Chondrocyte (in vitro differentiated cells): Measurements from ENCODE around the gene CCNYL1. TPM values are rescaled to one million over a fixed set of nuclear protein-coding genes. Genes with fewer than 3 reads are reported as not detected.

Source experiments
- DNase-seq: peaks from one replicate; pipeline ENCODE4 v3.0.0; 2021; ENCODE audit warnings: mixed read lengths, low spot score
- H3K27ac Mint-ChIP-seq: one replicate; pipeline ENCODE4 v1.8.0; 2021; ENCODE audit warnings: mild to moderate bottlenecking, moderate library complexity, mixed read lengths; ENCODE audit not compliant: unreplicated experiment
- H3K27me3 Mint-ChIP-seq: 2 replicates; pipeline ENCODE4 v1.8.0; 2021; ENCODE audit warnings: low read depth, mixed read lengths
- H3K36me3 Mint-ChIP-seq: 2 replicates; pipeline ENCODE4 v1.8.0; 2021; ENCODE audit warnings: low read depth, mixed read lengths
- H3K4me1 Mint-ChIP-seq: 2 replicates; pipeline ENCODE4 v1.8.0; 2021; ENCODE audit warnings: low read depth, mild to moderate bottlenecking, mixed read lengths
- H3K4me3 Mint-ChIP-seq: one replicate; pipeline ENCODE4 v1.8.0; 2021; ENCODE audit warnings: mild to moderate bottlenecking, moderate library complexity, mixed read lengths; ENCODE audit not compliant: unreplicated experiment
- H3K9me3 Mint-ChIP-seq: 2 replicates; pipeline ENCODE4 v1.8.0; 2021; ENCODE audit warnings: low read depth, mixed read lengths
- total RNA-seq: library from RNA; stranded (reverse); gene quantifications from 3 replicates; pipeline ENCODE4 v1.2.1, GENCODE V29; 2021
- TF ChIP-seq, protein P1 (sequence below): fragments of 200-600 bp; sonication (generic); IDR thresholded peaks from 2 replicates; pipeline ENCODE4 v1.5.0; 2021; ENCODE audit warnings: antibody characterized with exemption, mild to moderate bottlenecking, moderate library complexity

The CCNYL1 gene
- total RNA-seq, 1 donor from 2014 or later: 25.3 TPM

- Mint-ChIP-seq H3K27ac (no peak overlapping the region), H3K9me3 (no peaks in the 10 kb centered on the region), H3K4me3 (no peak overlapping the region), H3K4me1 (peaks cover 16% of the 10 kb centered on the region), H3K27me3 (no peaks in the 10 kb centered on the region), H3K36me3 (no peaks in the 10 kb centered on the region)
- TF ChIP-seq, protein P1, sequence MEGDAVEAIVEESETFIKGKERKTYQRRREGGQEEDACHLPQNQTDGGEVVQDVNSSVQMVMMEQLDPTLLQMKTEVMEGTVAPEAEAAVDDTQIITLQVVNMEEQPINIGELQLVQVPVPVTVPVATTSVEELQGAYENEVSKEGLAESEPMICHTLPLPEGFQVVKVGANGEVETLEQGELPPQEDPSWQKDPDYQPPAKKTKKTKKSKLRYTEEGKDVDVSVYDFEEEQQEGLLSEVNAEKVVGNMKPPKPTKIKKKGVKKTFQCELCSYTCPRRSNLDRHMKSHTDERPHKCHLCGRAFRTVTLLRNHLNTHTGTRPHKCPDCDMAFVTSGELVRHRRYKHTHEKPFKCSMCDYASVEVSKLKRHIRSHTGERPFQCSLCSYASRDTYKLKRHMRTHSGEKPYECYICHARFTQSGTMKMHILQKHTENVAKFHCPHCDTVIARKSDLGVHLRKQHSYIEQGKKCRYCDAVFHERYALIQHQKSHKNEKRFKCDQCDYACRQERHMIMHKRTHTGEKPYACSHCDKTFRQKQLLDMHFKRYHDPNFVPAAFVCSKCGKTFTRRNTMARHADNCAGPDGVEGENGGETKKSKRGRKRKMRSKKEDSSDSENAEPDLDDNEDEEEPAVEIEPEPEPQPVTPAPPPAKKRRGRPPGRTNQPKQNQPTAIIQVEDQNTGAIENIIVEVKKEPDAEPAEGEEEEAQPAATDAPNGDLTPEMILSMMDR: no peak
- DNase-seq: no peak
Observed at GRCh38 chr2:207674266-207674774, 37.1 kb upstream of the CCNYL1 start.

DNA sequence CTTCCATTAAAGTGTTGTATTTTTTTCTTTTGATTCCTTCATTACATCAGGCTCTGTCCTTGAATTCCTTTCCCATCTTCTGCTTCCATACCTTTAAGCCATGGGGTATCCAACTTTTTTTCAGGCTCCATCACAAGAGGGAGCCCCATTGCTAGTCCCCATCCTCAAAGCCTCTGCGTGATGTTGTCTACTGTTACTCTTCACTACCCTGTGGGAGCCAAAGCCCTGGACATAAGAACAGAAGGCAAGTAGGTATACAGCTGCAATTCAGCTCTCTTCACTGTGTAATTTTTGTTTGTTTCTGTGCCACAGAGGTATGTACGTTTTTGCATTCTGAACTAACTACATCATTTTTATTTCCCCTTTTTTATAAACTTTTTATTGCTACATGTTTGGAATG, 36.6 kb upstream of the CCNYL1 start:
- Mint-ChIP-seq H3K9me3 (no peaks in the 10 kb centered on the region), H3K36me3 (no peaks in the 10 kb centered on the region), H3K4me1 (peaks cover 16% of the 10 kb centered on the region), H3K4me3 (no peak overlapping the region), H3K27me3 (no peaks in the 10 kb centered on the region), H3K27ac (no peak overlapping the region)
- no peak for DNase-seq
- TF ChIP-seq, protein P1: no peak

DNA sequence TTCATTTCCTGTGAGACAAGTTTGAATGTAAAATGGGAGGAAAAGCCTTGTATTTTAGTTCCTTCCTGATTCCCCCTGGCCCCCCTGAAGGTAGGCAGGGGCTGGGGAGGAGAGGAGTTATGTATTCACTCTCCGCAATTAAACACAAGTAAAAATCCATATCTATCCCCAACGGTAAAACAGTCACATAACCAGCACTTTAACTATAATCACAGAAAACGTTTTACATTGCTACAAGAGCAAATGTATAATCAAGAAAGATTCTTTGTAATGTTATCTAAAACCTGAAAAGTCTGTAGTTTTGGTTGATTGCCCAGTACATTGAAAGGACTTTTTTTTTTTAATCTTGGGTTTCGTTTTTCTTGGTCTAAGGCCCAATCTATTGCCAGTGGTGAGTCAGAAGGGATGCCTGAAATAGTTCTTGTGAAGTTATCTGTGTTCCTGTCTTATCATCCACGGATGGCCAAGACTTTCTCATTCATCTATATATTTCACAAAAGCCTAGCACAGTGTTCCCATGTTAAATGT, 34.5 kb upstream of the CCNYL1 start:
- no peaks in the 10 kb centered on the region for H3K9me3 Mint-ChIP-seq
- DNase-seq: no peak
- TF ChIP-seq, protein P1: no peak
- peak overlapping the region; percentile 94 for H3K27ac Mint-ChIP-seq
- peak overlapping the region; percentile 10 for H3K4me3 Mint-ChIP-seq
- no peaks in the 10 kb centered on the region for H3K36me3 Mint-ChIP-seq
- H3K4me1 Mint-ChIP-seq: peaks cover 16% of the 10 kb centered on the region
- no peaks in the 10 kb centered on the region for H3K27me3 Mint-ChIP-seq

DNA sequence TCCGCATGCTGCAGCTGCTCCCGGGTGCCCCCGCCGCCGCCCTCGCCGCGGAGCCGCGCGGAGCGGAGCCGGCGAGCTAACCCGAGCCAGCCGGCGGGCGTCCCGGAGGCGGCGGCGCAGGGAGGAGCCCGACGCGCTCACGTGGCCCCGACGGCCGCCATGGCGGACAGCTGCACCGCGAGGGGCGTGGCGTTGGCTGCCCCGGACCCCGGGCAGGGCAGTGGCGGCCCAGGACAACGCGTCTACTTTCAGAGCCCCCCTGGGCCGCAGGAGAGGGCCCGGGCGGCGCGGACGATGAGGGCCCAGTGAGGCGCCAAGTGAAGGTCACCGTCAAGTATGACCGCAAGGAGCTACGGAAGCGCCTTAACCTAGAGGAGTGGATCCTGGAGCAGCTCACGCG, 30.0 kb upstream of the CCNYL1 start:
- TF ChIP-seq, protein P1: no peak
- no peaks in the 10 kb centered on the region for H3K9me3 Mint-ChIP-seq
- H3K4me3 Mint-ChIP-seq: no peak overlapping the region
- DNase-seq: no peak
- H3K4me1 Mint-ChIP-seq: peaks cover 27% of the 10 kb centered on the region
- H3K27me3 Mint-ChIP-seq: no peaks in the 10 kb centered on the region
- no peak overlapping the region for H3K27ac Mint-ChIP-seq
- H3K36me3 Mint-ChIP-seq: no peaks in the 10 kb centered on the region

GRCh38 chr2:207682557-207682956, 28.9 kb upstream of the CCNYL1 start:
- no peaks in the 10 kb centered on the region for H3K9me3 Mint-ChIP-seq
- no peaks in the 10 kb centered on the region for H3K36me3 Mint-ChIP-seq
- H3K4me3 Mint-ChIP-seq: no peak overlapping the region
- peaks cover 17% of the 10 kb centered on the region for H3K4me1 Mint-ChIP-seq
- no peak for DNase-seq
- TF ChIP-seq, protein P1: no peak
- H3K27me3 Mint-ChIP-seq: no peaks in the 10 kb centered on the region
- H3K27ac Mint-ChIP-seq: no peak overlapping the region
